CD4-positive, alpha-beta T cell treated with Interleukin-4 for 1 hour (primary cell): ENCODE measurements around the gene SKP1.

ENCODE experiments used
- DNase-seq, 2 donors: peaks; one replicate each; pipeline ENCODE4 v3.0.0-alpha.2; 2020 to 2022

The SKP1 gene

GRCh38 chr5:134129411-134130238 lies 47.1 kb downstream of the SKP1 start:
- peak in 1 of 2 donors; percentile 47 for DNase-seq

GRCh38 chr5:134128648-134128995 lies 48.1 kb downstream of the SKP1 start:
- no peak for DNase-seq

GRCh38 chr5:134127988-134128647 lies 48.6 kb downstream of the SKP1 start:
- DNase-seq, result no peak

GRCh38 chr5:134127376-134127861 lies 49.3 kb downstream of the SKP1 start:
- peak; percentile 36 to 48 for DNase-seq

- DNase-seq, result no peak
These were observed 51.4 kb downstream of the SKP1 start for GRCh38 chr5:134125039-134126015.

GRCh38 chr5:134124289-134125038 lies 52.3 kb downstream of the SKP1 start:
- peak; percentile 36 to 56 for DNase-seq

- no peak for DNase-seq
These were observed 53.4 kb downstream of the SKP1 start for GRCh38 chr5:134123360-134123759.

- peak; percentile 61 to 70 for DNase-seq
These were observed 54.2 kb downstream of the SKP1 start for GRCh38 chr5:134122530-134122929.

- no peak for DNase-seq
These were observed 56.2 kb downstream of the SKP1 start for GRCh38 chr5:134120386-134121138.

GRCh38 chr5:134119720-134120119 lies 57.0 kb downstream of the SKP1 start:
- DNase-seq, result no peak

- DNase-seq, result no peak
These were observed 58.4 kb downstream of the SKP1 start for GRCh38 chr5:134118212-134118835.

- no peak for DNase-seq
These were observed 59.7 kb downstream of the SKP1 start for GRCh38 chr5:134116789-134117761.

GRCh38 chr5:134116286-134116685 lies 60.5 kb downstream of the SKP1 start:
- DNase-seq, result no peak

GRCh38 chr5:134115806-134116175 lies 61.0 kb downstream of the SKP1 start:
- DNase-seq, result no peak

- peak; percentile 72 to 81 for DNase-seq
These were observed 61.6 kb downstream of the SKP1 start for GRCh38 chr5:134114886-134115805.

GRCh38 chr5:134113902-134114875 lies 62.6 kb downstream of the SKP1 start, which contains the start of gene TCF7:
Gene TCF7 (plus strand): TSS chr5:134114681. CDS start chr5:134114907, 226 bp downstream.
- DNase-seq, result peak; percentile 80 to 84

- DNase-seq, result no peak
These were observed 63.3 kb downstream of the SKP1 start for GRCh38 chr5:134113363-134113889.
